Fibroblast of villous mesenchyme (primary cell): ENCODE measurements around the gene RBSN. TPM values are rescaled to one million over a fixed set of nuclear protein-coding genes. Genes with fewer than 3 reads are reported as not detected.

Experiments used
- DNase-seq: peaks from one replicate; pipeline ENCODE4 v3.0.0-alpha.2; 2010; ENCODE audit warnings: low read depth
- H3K4me3 ChIP-seq: 2 replicates; pipeline ENCODE4 v1.5.1; 2011; ENCODE audit warnings: low read depth, mild to moderate bottlenecking, low read length
- CTCF ChIP-seq: IDR thresholded peaks from 2 replicates; pipeline ENCODE4 v1.5.1; 2012; ENCODE audit warnings: low read depth, mild to moderate bottlenecking, low read length; ENCODE audit not compliant: insufficient read depth
- total RNA-seq: library from RNA; depleted of rRNA; stranded (reverse); fragments of >200 nt; gene quantifications from 2 replicates; pipeline ENCODE4 v1.2.3, GENCODE V29; 2012

The RBSN gene
- total RNA-seq, 1 donor, result 25.9 TPM

- no peak overlapping the region for H3K4me3 ChIP-seq
- TF ChIP-seq CTCF, result no peak
- DNase-seq, result no peak
These were observed 55.4 kb downstream of the RBSN start for GRCh38 chr3:15043408-15044171.

- TF ChIP-seq CTCF, result no peak
- H3K4me3 ChIP-seq, result no peak overlapping the region
- DNase-seq, result peak; percentile 62
These were observed 56.0 kb downstream of the RBSN start for GRCh38 chr3:15042936-15043335.

GRCh38 chr3:15041950-15042349, 57.0 kb downstream of the RBSN start:
- DNase-seq, result no peak
- no peak overlapping the region for H3K4me3 ChIP-seq
- TF ChIP-seq CTCF, result no peak

GRCh38 chr3:15040844-15041243, 58.1 kb downstream of the RBSN start:
- no peak for DNase-seq
- TF ChIP-seq CTCF, result no peak
- H3K4me3 ChIP-seq, result no peak overlapping the region

- no peak for TF ChIP-seq CTCF
- H3K4me3 ChIP-seq, result no peak overlapping the region
- DNase-seq, result no peak
These were observed 60.6 kb downstream of the RBSN start for GRCh38 chr3:15038306-15038705.

GRCh38 chr3:15033103-15033502, 65.8 kb downstream of the RBSN start:
- no peak overlapping the region for H3K4me3 ChIP-seq
- no peak for DNase-seq
- TF ChIP-seq CTCF, result no peak

- DNase-seq, result no peak
- TF ChIP-seq CTCF, result no peak
- H3K4me3 ChIP-seq, result no peak overlapping the region
These were observed 66.3 kb downstream of the RBSN start for GRCh38 chr3:15032650-15033049.
